Right atrium auricular region (tissue), 2 donors: ENCODE measurements around the gene SNX32. TPM values are rescaled to one million over a fixed set of nuclear protein-coding genes. Genes with fewer than 3 reads are reported as not detected.

ENCODE experiments used
- DNase-seq: peaks from one replicate; pipeline ENCODE4 v3.0.0-alpha.2; 2019; ENCODE audit warnings: low spot score
- H3K27ac ChIP-seq, 2 donors: fragments of 200-600 bp; sonication (generic); 1 replicate in 1 of 2; 2 replicates in 1 of 2; pipeline ENCODE4 v1.5.1; 2016 to 2019
- H3K27me3 ChIP-seq, 2 donors: fragments of 200-600 bp; sonication (generic); one replicate each; pipeline versions ENCODE4 v1.5.1 to v1.6.0; 2017 to 2019
- H3K36me3 ChIP-seq: fragments of 200-600 bp; sonication (generic); one replicate; pipeline ENCODE4 v1.5.1; 2016
- H3K4me1 ChIP-seq, 2 donors: fragments of 200-600 bp; sonication (generic); one replicate each; pipeline versions ENCODE4 v1.5.1 to v1.6.0; 2017 to 2019
- H3K4me3 ChIP-seq, 2 donors: fragments of 200-600 bp; sonication (generic); 1 replicate in 1 of 2; 2 replicates in 1 of 2; pipeline ENCODE4 v1.5.1; 2017 to 2019; ENCODE audit warnings: mild to moderate bottlenecking in 1 of 2, moderate library complexity in 1 of 2
- H3K9me3 ChIP-seq, 2 donors: fragments of 200-600 bp; sonication (generic); one replicate each; pipeline ENCODE4 v1.5.1; 2019
- total RNA-seq, 2 donors: library from RNA; depleted of rRNA; stranded (reverse); fragments of >200 nt; gene quantifications; one replicate each; pipeline ENCODE4 v1.1.0, GENCODE V29; 2016
- TF ChIP-seq, protein P1 (sequence below), 2 donors: fragments of 200-600 bp; sonication (generic); IDR thresholded peaks; one replicate each; pipeline ENCODE4 v1.5.1; 2019; ENCODE audit warnings: antibody characterized with exemption in 2 of 2

SNX32 gene
- total RNA-seq, 2 donors from 2014 or later: 0.20 to 0.37 TPM

DNA sequence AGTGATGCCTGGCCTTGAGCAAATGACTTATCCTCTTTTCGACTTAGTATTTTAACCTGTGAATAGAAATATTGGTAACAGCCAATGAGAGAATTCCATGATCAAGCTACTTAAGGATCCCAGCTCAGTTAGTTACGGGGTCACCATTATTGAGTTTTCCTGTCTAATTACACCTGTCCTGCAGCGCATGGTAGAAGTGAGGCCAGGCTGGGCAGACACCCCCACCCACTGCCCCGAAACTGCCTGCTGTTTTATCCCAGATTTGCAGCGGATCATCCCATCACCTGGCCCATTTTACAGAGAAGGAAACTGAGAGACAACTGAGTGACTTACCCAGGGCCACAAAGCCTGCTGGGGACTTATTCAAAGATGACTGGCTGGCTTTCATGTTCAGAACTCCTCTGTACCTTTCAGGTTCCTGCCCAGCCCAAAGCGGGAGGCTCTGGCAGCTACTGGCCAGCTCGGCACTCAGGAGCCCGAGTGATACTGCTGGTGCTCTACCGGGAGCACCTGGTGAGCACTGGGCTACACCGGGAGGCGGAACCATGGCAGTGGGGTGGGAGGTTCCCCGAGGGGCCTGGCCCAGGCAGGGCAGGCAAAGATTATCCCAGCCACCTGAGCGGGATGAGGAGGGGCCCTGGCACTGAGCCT, 27.9 kb downstream of the SNX32 start:
- no peaks in the 10 kb centered on the region for H3K9me3 ChIP-seq
- H3K4me3 ChIP-seq: peak overlapping the region; percentile 64 to 98
- no peaks in the 10 kb centered on the region for H3K27me3 ChIP-seq
- H3K36me3 ChIP-seq: peaks cover 52% of the 10 kb centered on the region
- no peak for DNase-seq
- TF ChIP-seq, protein P1, sequence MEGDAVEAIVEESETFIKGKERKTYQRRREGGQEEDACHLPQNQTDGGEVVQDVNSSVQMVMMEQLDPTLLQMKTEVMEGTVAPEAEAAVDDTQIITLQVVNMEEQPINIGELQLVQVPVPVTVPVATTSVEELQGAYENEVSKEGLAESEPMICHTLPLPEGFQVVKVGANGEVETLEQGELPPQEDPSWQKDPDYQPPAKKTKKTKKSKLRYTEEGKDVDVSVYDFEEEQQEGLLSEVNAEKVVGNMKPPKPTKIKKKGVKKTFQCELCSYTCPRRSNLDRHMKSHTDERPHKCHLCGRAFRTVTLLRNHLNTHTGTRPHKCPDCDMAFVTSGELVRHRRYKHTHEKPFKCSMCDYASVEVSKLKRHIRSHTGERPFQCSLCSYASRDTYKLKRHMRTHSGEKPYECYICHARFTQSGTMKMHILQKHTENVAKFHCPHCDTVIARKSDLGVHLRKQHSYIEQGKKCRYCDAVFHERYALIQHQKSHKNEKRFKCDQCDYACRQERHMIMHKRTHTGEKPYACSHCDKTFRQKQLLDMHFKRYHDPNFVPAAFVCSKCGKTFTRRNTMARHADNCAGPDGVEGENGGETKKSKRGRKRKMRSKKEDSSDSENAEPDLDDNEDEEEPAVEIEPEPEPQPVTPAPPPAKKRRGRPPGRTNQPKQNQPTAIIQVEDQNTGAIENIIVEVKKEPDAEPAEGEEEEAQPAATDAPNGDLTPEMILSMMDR (IDR thresholded peaks at IDR 0.05): no peak
- peaks cover 0 to 50% of the 10 kb centered on the region in 2 donors for H3K4me1 ChIP-seq
- peak overlapping the region; percentile 96 for H3K27ac ChIP-seq

DNA sequence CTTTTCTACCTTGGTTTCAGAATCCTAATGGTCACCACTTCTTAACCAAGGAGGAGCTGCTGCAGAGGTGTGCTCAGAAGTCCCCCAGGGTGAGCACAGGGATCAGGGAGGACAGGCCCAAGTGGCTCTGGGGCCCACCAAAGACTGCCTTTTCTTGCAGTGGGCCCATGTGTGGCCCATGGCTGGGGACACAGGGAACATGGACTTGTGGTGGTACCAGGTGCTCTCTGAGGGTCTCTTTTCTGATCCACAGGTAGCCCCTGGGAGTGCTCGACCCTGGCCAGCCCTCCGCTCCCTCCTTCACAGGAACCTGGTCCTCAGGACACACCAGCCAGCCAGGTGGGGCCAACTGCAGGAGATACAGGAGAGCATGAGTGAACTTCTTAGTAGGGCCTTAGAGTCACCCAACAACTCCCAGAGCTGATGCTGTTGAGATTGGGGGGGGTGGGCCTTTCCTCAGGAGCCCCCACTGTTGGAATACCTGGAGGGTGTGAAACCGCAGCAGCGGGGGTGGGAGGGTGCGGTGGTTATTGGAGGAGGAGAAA, 28.5 kb downstream of the SNX32 start:
- H3K27me3 ChIP-seq: no peaks in the 10 kb centered on the region
- TF ChIP-seq, protein P1 (IDR thresholded peaks at IDR 0.05): no peak
- H3K9me3 ChIP-seq: no peaks in the 10 kb centered on the region
- no peak for DNase-seq
- peaks cover 58% of the 10 kb centered on the region for H3K36me3 ChIP-seq
- no peak overlapping the region for H3K27ac ChIP-seq
- peaks cover 0 to 47% of the 10 kb centered on the region in 2 donors for H3K4me1 ChIP-seq
- H3K4me3 ChIP-seq: no peak overlapping the region

DNA sequence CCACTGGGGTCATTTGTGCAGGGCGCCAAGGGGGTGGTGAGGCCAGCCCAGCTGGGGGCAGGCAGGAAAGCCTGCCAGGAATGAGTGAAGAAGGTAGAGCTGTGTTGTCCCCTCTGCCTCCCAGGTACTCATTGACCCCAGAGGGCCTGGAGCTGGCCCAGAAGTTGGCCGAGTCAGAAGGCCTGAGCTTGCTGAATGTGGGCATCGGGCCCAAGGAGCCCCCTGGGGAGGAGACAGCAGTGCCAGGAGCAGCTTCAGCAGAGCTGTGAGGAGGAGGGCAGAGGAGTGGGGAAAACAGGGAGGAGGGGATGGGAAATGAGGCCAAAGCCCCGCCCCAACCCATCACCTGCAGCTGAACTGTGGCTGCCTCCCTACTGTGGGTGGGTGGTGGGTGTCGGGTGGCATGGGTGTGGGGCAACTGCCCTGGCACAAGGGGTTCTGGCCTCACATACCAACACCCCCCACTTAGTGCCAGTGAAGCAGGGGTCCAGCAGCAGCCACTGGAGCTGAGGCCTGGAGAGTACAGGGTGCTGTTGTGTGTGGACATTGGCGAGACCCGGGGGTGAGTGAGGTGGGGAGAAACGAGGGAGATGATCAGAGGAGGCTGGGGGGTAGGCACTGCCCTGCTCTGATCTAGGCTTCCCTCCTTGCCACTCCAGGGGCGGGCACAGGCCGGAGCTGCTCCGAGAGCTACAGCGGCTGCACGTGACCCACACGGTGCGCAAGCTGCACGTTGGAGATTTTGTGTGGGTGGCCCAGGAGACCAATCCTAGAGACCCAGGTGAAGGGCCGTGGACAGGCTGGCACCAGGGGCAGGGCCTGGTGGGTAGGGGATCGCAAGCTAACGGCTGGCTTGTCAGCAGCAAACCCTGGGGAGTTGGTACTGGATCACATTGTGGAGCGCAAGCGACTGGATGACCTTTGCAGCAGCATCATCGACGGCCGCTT, 29.5 kb downstream of the SNX32 start:
- Histone ChIP-seq H3K9me3 (no peaks in the 10 kb centered on the region), H3K4me1 (peaks cover 0 to 47% of the 10 kb centered on the region in 2 donors), H3K36me3 (peaks cover 67% of the 10 kb centered on the region), H3K27me3 (no peaks in the 10 kb centered on the region), H3K4me3 (no peak overlapping the region), H3K27ac (no peak overlapping the region)
- TF ChIP-seq, protein P1 (IDR thresholded peaks at IDR 0.05): no peak
- DNase-seq: no peak

GRCh38 chr11:65863889-65864705, 30.3 kb downstream of the SNX32 start:
- H3K27ac ChIP-seq: no peak overlapping the region
- TF ChIP-seq, protein P1 (IDR thresholded peaks at IDR 0.05): no peak
- no peaks in the 10 kb centered on the region for H3K9me3 ChIP-seq
- no peak overlapping the region for H3K4me3 ChIP-seq
- no peak for DNase-seq
- H3K27me3 ChIP-seq: no peaks in the 10 kb centered on the region
- peaks cover 70% of the 10 kb centered on the region for H3K36me3 ChIP-seq
- H3K4me1 ChIP-seq: peaks cover 0 to 39% of the 10 kb centered on the region in 2 donors

DNA sequence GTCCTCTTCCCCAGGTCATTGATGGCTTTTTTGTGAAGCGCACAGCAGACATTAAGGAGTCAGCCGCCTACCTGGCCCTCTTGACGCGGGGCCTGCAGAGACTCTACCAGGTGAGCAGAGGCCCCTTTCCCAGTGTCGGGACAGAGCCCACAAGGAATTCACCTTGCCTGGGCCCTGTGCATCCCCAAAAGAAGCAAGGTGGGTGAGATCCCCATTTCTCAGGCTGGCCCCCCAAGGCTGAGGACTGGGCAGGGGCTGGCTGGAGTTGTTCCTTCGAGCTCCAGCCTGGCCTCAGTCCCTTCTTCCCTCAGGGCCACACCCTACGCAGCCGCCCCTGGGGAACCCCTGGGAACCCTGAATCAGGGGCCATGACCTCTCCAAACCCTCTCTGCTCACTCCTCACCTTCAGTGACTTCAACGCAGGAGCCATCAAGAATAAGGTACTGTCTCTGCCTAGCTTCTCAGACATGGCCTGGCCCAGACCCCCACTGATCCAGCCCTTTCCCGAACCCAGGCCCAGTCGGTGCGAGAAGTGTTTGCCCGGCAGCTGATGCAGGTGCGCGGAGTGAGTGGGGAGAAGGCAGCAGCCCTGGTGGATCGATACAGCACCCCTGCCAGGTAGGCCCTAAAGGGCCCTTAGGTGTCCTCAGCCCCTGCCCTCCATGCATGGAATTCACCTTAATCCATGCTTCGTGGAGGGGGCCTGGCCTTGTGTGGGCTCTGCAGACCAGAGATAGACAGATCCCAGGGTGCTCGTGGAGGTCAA, 31.1 kb downstream of the SNX32 start:
- Histone ChIP-seq H3K27ac (no peak overlapping the region), H3K36me3 (peaks cover 77% of the 10 kb centered on the region), H3K4me3 (no peak overlapping the region), H3K9me3 (no peaks in the 10 kb centered on the region), H3K27me3 (no peaks in the 10 kb centered on the region), H3K4me1 (peaks cover 0 to 35% of the 10 kb centered on the region in 2 donors)
- no peak for DNase-seq
- TF ChIP-seq, protein P1 (IDR thresholded peaks at IDR 0.05): no peak
